HepG2 (cell line): ENCODE data around the gene TMEM217. TPM values are rescaled to one million over a fixed set of nuclear protein-coding genes. Genes with fewer than 3 reads are reported as not detected.

Source experiments
- BCL6 ChIP-seq: IDR thresholded peaks from 2 replicates; pipeline ENCODE4 v1.6.1; 2016; ENCODE audit warnings: missing genetic modification reagents, missing compliant biosample characterization
- DRAP1 ChIP-seq: IDR thresholded peaks from 2 replicates; pipeline ENCODE4 v1.6.1; 2016; ENCODE audit warnings: missing genetic modification reagents, missing compliant biosample characterization
- KLF6 ChIP-seq: IDR thresholded peaks from 2 replicates; pipeline ENCODE4 v1.8.0; 2016; ENCODE audit warnings: missing biosample characterization, missing genetic modification reagents
- MAZ ChIP-seq, 2 experiments: sonication (generic) in 1 of 2; formaldehyde crosslinking in 1 of 2; IDR thresholded peaks; 2 replicates each; pipeline versions ENCODE4 v1.5.0 to v1.6.1; 2012 to 2020; ENCODE audit warnings: low read depth in 2 of 2, mild to moderate bottlenecking in 2 of 2, borderline replicate concordance in 1 of 2, improper control_type of control experiment in 1 of 2, low read length in 1 of 2, missing genetic modification reagents in 1 of 2, moderate library complexity in 1 of 2
- MLXIP ChIP-seq: sonication (generic); formaldehyde crosslinking; IDR thresholded peaks from 2 replicates; pipeline ENCODE4 v1.9.0; 2021; ENCODE audit warnings: missing genetic modification reagents, borderline replicate concordance
- POLR2A ChIP-seq, 2 experiments: IDR thresholded peaks; 2 replicates each; pipeline ENCODE4 v1.6.1; 2011; ENCODE audit warnings: low read depth in 2 of 2, low read length in 2 of 2, mild to moderate bottlenecking in 1 of 2, moderate library complexity in 1 of 2; ENCODE audit not compliant: insufficient read depth in 1 of 2
- RARA ChIP-seq: IDR thresholded peaks from 2 replicates; pipeline ENCODE4 v1.6.1; 2016; ENCODE audit warnings: missing genetic modification reagents, missing compliant biosample characterization
- RARG ChIP-seq: sonication (generic); formaldehyde crosslinking; IDR thresholded peaks from 2 replicates; pipeline ENCODE4 v1.4.0; 2020; ENCODE audit warnings: low read depth, mild to moderate bottlenecking, missing genetic modification reagents
- REL ChIP-seq: sonication (generic); formaldehyde crosslinking; conservative IDR thresholded peaks from 2 replicates; pipeline ENCODE4 v1.8.0; 2022; ENCODE audit warnings: mild to moderate bottlenecking, missing genetic modification reagents, moderate library complexity
- SP2 ChIP-seq: sonication (generic); formaldehyde crosslinking; IDR thresholded peaks from 2 replicates; pipeline ENCODE4 v1.5.1; 2020; ENCODE audit warnings: mild to moderate bottlenecking, missing genetic modification reagents
- XRCC5 ChIP-seq: fragments of 200-400 bp; formaldehyde crosslinking; optimal IDR thresholded peaks from 2 replicates; pipeline ENCODE3; 2017; ENCODE audit warnings: mild to moderate bottlenecking, low read length
- ZBTB10 ChIP-seq: sonication (generic); formaldehyde crosslinking; IDR thresholded peaks from 2 replicates; pipeline ENCODE4 v1.4.0; 2020; ENCODE audit warnings: missing genetic modification reagents, borderline replicate concordance
- ZC3H13 ChIP-seq: sonication (generic); formaldehyde crosslinking; IDR thresholded peaks from 2 replicates; pipeline ENCODE4 v1.8.1; 2023; ENCODE audit warnings: mild to moderate bottlenecking, missing genetic modification reagents, moderate library complexity
- ZMYM4 ChIP-seq: sonication (generic); formaldehyde crosslinking; IDR thresholded peaks from 2 replicates; pipeline ENCODE4 v1.8.1; 2023; ENCODE audit warnings: mild to moderate bottlenecking, missing genetic modification reagents
- ZNF207 ChIP-seq: fragments of 450-650 bp; IDR thresholded peaks from 2 replicates; pipeline ENCODE4 v1.6.1; 2016; ENCODE audit warnings: antibody characterized with exemption, borderline replicate concordance
- ZNF468 ChIP-seq: sonication (generic); formaldehyde crosslinking; IDR thresholded peaks from 2 replicates; pipeline ENCODE4 v1.8.0; 2022; ENCODE audit warnings: mild to moderate bottlenecking, moderate library complexity, missing genetic modification reagents
- ZNF614 ChIP-seq: IDR thresholded peaks from 2 replicates; pipeline ENCODE4 v1.6.1; 2018; ENCODE audit warnings: missing biosample characterization, missing genetic modification reagents, inconsistent platforms, borderline replicate concordance
- ZSCAN12 ChIP-seq: sonication (generic); formaldehyde crosslinking; IDR thresholded peaks from 2 replicates; pipeline ENCODE4 v1.9.0; 2021; ENCODE audit warnings: mild to moderate bottlenecking, missing genetic modification reagents
- polyA plus RNA-seq, 8 experiments: library from polyadenylated mRNA; depleted of rRNA in 3 of 8; stranded (reverse) in 7 of 8; unstranded in 1 of 8; fragments of >200 nt; fragmentation: Illumina TruSeq in 4 of 8; extraction: Trizol in 4 of 8; gene quantifications; 2 replicates each; pipeline versions ENCODE4 v1.2.1 to v1.2.3, GENCODE V29; 2011 to 2016; ENCODE audit warnings: low read depth in 4 of 8, missing spikeins in 1 of 8, mixed read lengths in 1 of 8; ENCODE audit not compliant: insufficient read depth in 1 of 8
- total RNA-seq, 5 experiments: library from RNA; depleted of rRNA; stranded (reverse); fragments of >200 nt; fragmentation: Illumina TruSeq; extraction: Trizol; gene quantifications; 2 replicates each; pipeline ENCODE4 v1.2.3, GENCODE V29; 2016; ENCODE audit warnings: low read depth in 1 of 5
- TF ChIP-seq, protein P1 (sequence below): sonication (generic); formaldehyde crosslinking; IDR thresholded peaks from 2 replicates; pipeline ENCODE4 v1.5.0; 2020; ENCODE audit warnings: mild to moderate bottlenecking, missing genetic modification reagents
- TF ChIP-seq, protein P2 (sequence below): sonication (generic); formaldehyde crosslinking; IDR thresholded peaks from 2 replicates; pipeline ENCODE4 v1.5.0; 2020; ENCODE audit warnings: missing genetic modification reagents, mild to moderate bottlenecking, borderline replicate concordance

TMEM217 gene
- total and polyA plus RNA-seq, 2 of the 13 experiments (the other 11 are each of a cell fraction or from before 2014, with no cell fraction given) = 2.3 to 3.4 TPM

- TF ChIP-seq MAZ (IDR thresholded peaks at IDR 0.05; ENCODE audit: borderline replicate concordance, low read depth, low read length) (no peak), MAZ (CRISPR knock-in tag; IDR thresholded peaks at IDR 0.05; ENCODE audit: low read depth) (no peak), REL (CRISPR knock-in tag) (0 out of 2 replicates have a peak, but pooled peaks have one; percentile 56), ZNF468 (CRISPR knock-in tag) (no peak), RARA (CRISPR knock-in tag) (peak; percentile 37; the same call in 1 of the 2 replicates), ZMYM4 (no peak; the same call in 1 of the 2 replicates), POLR2A (IDR thresholded peaks at IDR 0.05; ENCODE audit: insufficient read depth in 1 of 2, low read depth in 2 of 2, low read length in 2 of 2) (0 out of 4 replicates have a peak, but pooled peaks have one; percentile 28 to 44), ZSCAN12 (CRISPR knock-in tag) (0 out of 2 replicates have a peak, but pooled peaks have one; percentile 59), XRCC5 (no peak), ZBTB10 (no peak), SP2 (CRISPR knock-in tag) (no peak), MLXIP (CRISPR knock-in tag) (no peak), DRAP1 (CRISPR knock-in tag) (no peak), RARG (CRISPR knock-in tag) (peak; percentile 69; the same call in 1 of the 2 replicates), KLF6 (no peak), ZC3H13 (peak; percentile 52; the same call in 1 of the 2 replicates), BCL6 (no peak; the same call in 1 of the 2 replicates), ZNF207 (no peak), ZNF614 (CRISPR knock-in tag) (peak; percentile 66; the same call in 1 of the 2 replicates)
- TF ChIP-seq, protein P1, sequence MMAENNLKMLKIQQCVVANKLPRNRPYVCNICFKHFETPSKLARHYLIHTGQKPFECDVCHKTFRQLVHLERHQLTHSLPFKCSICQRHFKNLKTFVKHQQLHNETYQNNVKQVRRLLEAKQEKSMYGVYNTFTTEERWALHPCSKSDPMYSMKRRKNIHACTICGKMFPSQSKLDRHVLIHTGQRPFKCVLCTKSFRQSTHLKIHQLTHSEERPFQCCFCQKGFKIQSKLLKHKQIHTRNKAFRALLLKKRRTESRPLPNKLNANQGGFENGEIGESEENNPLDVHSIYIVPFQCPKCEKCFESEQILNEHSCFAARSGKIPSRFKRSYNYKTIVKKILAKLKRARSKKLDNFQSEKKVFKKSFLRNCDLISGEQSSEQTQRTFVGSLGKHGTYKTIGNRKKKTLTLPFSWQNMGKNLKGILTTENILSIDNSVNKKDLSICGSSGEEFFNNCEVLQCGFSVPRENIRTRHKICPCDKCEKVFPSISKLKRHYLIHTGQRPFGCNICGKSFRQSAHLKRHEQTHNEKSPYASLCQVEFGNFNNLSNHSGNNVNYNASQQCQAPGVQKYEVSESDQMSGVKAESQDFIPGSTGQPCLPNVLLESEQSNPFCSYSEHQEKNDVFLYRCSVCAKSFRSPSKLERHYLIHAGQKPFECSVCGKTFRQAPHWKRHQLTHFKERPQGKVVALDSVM = no peak; the same call in 1 of the 2 replicates
- TF ChIP-seq, protein P2, sequence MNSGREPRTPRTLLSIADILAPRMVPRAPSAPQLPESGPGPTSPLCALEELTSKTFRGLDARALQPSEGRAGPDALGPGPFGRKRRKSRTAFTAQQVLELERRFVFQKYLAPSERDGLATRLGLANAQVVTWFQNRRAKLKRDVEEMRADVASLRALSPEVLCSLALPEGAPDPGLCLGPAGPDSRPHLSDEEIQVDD (CRISPR knock-in tag) = peak; percentile 50; the same call in 1 of the 2 replicates
These were observed 86.6 kb downstream of the TMEM217 start (continued) for GRCh38 chr6:37171201-37171969.
